DND-41 (cell line): ENCODE results near the gene SOX6.

Experiments used
- ATAC-seq: fragments of 200-7000 bp; cut with Tn5 transposase; 3 replicates; pipeline ENCODE4 v1.9.1; 2021; ENCODE audit warnings: low read depth; ENCODE audit not compliant: insufficient read depth
- DNase-seq: peaks from one replicate; pipeline ENCODE4 v3.0.0-alpha.2; 2020
- H2AFZ ChIP-seq: 2 replicates; pipeline ENCODE4 v1.6.0; 2012; ENCODE audit warnings: low read depth, low read length
- H3K27ac ChIP-seq: 2 replicates; pipeline ENCODE4 v1.5.1; 2012; ENCODE audit warnings: low read length, inconsistent platforms
- H3K27me3 ChIP-seq: fragments of 200-600 bp; sonication (generic); 2 replicates; pipeline ENCODE4 v1.6.0; 2012; ENCODE audit warnings: low read length, mild to moderate bottlenecking, inconsistent platforms; ENCODE audit not compliant: insufficient read depth, poor library complexity
- H3K36me3 ChIP-seq: 2 replicates; pipeline ENCODE4 v1.5.1; 2012; ENCODE audit warnings: low read length, inconsistent platforms; ENCODE audit not compliant: insufficient read depth
- H3K4me1 ChIP-seq: 2 replicates; pipeline ENCODE4 v1.5.1; 2012; ENCODE audit warnings: mild to moderate bottlenecking, low read length; ENCODE audit not compliant: insufficient read depth
- H3K4me2 ChIP-seq: 2 replicates; pipeline ENCODE4 v1.6.0; 2012; ENCODE audit warnings: mild to moderate bottlenecking, moderate library complexity, low read length, inconsistent platforms; ENCODE audit not compliant: insufficient read depth
- H3K4me3 ChIP-seq, 2 experiments: fragments of 200-600 bp in 1 of 2; shearing (Covaris generic) in 1 of 2; 2 replicates each; pipeline ENCODE4 v1.5.1; 2012 to 2016; ENCODE audit warnings: inconsistent platforms in 2 of 2, low read length in 2 of 2, mild to moderate bottlenecking in 2 of 2, low read depth in 1 of 2, moderate library complexity in 1 of 2
- H3K79me2 ChIP-seq: 2 replicates; pipeline ENCODE4 v1.6.0; 2012; ENCODE audit warnings: low read length, inconsistent platforms; ENCODE audit not compliant: insufficient read depth
- H3K9ac ChIP-seq: 2 replicates; pipeline ENCODE4 v1.6.0; 2012; ENCODE audit warnings: low read depth, mild to moderate bottlenecking, inconsistent platforms, low read length, moderate library complexity
- H3K9me3 ChIP-seq: 2 replicates; pipeline ENCODE4 v1.5.1; 2012; ENCODE audit warnings: low read length, moderate library complexity, mild to moderate bottlenecking, inconsistent platforms; ENCODE audit not compliant: insufficient read depth, severe bottlenecking
- H4K20me1 ChIP-seq: 2 replicates; pipeline ENCODE4 v1.6.0; 2012; ENCODE audit warnings: low read length; ENCODE audit not compliant: insufficient read depth
- CTCF ChIP-seq: IDR thresholded peaks from 2 replicates; pipeline ENCODE4 v1.5.1; 2012; ENCODE audit warnings: borderline replicate concordance, low read length, moderate library complexity, mild to moderate bottlenecking; ENCODE audit not compliant: poor library complexity, severe bottlenecking; ENCODE audit errors: extremely low read depth
- EZH2 ChIP-seq: IDR thresholded peaks from 3 replicates; pipeline ENCODE4 v1.6.1; 2012; ENCODE audit warnings: borderline replicate concordance, low read depth, mild to moderate bottlenecking, moderate library complexity, low read length, inconsistent platforms; ENCODE audit not compliant: severe bottlenecking

The SOX6 gene

GRCh38 chr11:16363706-16364105 is 7.4 kb upstream of the SOX6 start:
- no peaks in the 10 kb centered on the region for H3K4me1 ChIP-seq
- no peaks in the 10 kb centered on the region for H3K36me3 ChIP-seq
- H3K27me3 ChIP-seq, result peaks cover 6% of the 10 kb centered on the region
- H3K27ac ChIP-seq, result no peak overlapping the region
- no peak for ATAC-seq
- no peak for DNase-seq
- H3K79me2 ChIP-seq, result no peaks in the 10 kb centered on the region
- H3K4me2 ChIP-seq, result no peak overlapping the region
- TF ChIP-seq CTCF (no peak), EZH2 (no peak)
- H3K9ac ChIP-seq, result no peak overlapping the region
- no peaks in the 10 kb centered on the region for H4K20me1 ChIP-seq
- H3K9me3 ChIP-seq, result no peaks in the 10 kb centered on the region
- H3K4me3 ChIP-seq, result no peak overlapping the region
- no peak overlapping the region for H2AFZ ChIP-seq

DNA sequence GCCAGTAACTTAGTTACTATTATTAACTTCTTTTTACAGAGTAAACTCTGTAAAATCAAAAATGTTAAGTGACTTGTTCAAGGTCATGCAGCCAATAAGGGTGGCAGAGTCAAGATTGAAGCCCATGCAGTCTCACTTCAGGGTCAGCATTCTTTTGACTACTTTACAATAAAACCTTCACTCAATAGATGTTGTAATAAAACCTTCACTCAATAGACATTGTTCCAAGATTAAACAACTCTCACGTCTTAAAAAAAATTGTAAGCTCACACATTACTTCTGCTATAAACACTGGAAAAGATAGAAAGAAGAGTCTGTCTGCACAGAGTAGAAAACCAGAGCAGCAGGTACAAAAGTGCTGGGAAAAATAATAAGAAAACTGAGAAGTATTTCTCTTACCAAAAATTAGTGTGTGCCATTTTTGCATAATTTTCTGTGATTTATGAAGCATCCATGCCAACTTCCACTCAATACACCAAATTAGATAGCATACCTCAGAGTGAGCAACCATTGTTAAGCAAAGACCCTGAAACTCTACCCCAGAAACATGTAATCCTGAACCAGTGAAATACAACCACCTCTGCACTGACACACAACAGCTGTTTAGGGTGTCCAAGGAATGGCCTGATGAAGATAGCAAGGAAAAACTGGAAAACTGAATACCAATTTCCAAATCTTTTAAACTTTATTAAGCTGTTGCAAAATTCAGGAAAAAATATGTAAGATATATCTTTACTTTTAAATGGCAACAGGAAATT is 4.9 kb upstream of the SOX6 start:
- no peaks in the 10 kb centered on the region for H3K36me3 ChIP-seq
- no peak overlapping the region for H3K9ac ChIP-seq
- peaks cover 13% of the 10 kb centered on the region for H3K27me3 ChIP-seq
- no peak for DNase-seq
- H3K4me1 ChIP-seq, result no peaks in the 10 kb centered on the region
- no peaks in the 10 kb centered on the region for H3K79me2 ChIP-seq
- H3K4me2 ChIP-seq, result no peak overlapping the region
- no peak for TF ChIP-seq CTCF
- no peak for TF ChIP-seq EZH2
- no peak overlapping the region for H3K4me3 ChIP-seq
- H2AFZ ChIP-seq, result no peak overlapping the region
- H3K9me3 ChIP-seq, result no peaks in the 10 kb centered on the region
- no peaks in the 10 kb centered on the region for H4K20me1 ChIP-seq
- ATAC-seq, result no peak
- no peak overlapping the region for H3K27ac ChIP-seq

GRCh38 chr11:16359369-16359768 is 3.0 kb upstream of the SOX6 start:
- Histone ChIP-seq H3K36me3 (no peaks in the 10 kb centered on the region), H2AFZ (no peak overlapping the region), H3K4me2 (no peak overlapping the region), H3K9ac (no peak overlapping the region), H3K27ac (no peak overlapping the region), H4K20me1 (no peaks in the 10 kb centered on the region), H3K4me1 (no peaks in the 10 kb centered on the region), H3K27me3 (peaks cover 10% of the 10 kb centered on the region), H3K9me3 (no peaks in the 10 kb centered on the region), H3K4me3 (no peak overlapping the region), H3K79me2 (no peaks in the 10 kb centered on the region)
- DNase-seq (no peak), ATAC-seq (no peak)
- no peak for TF ChIP-seq CTCF
- no peak for TF ChIP-seq EZH2
